ENCODE results near the gene PALM3.

PALM3 gene

GRCh38 chr19:14094854-14095253 is 33.0 kb upstream of the PALM3 start:
- H3K27ac ChIP-seq = peak overlapping the region; percentile 19
- no peak for DNase-seq (ENCODE audit: low spot score)
- ChIA-PET POLR2A (ENCODE audit: low non-redundant PET) (no interaction called here), CTCF (interaction anchor here (0.6 kb wide), 1 partner anchor 30 kb away, joined by 3 read pairs; no protein-coding TSS in a partner anchor)
- no peak for TF ChIP-seq CTCF (conservative IDR thresholded peaks at IDR 0.05; ENCODE audit: low read depth)

DNA sequence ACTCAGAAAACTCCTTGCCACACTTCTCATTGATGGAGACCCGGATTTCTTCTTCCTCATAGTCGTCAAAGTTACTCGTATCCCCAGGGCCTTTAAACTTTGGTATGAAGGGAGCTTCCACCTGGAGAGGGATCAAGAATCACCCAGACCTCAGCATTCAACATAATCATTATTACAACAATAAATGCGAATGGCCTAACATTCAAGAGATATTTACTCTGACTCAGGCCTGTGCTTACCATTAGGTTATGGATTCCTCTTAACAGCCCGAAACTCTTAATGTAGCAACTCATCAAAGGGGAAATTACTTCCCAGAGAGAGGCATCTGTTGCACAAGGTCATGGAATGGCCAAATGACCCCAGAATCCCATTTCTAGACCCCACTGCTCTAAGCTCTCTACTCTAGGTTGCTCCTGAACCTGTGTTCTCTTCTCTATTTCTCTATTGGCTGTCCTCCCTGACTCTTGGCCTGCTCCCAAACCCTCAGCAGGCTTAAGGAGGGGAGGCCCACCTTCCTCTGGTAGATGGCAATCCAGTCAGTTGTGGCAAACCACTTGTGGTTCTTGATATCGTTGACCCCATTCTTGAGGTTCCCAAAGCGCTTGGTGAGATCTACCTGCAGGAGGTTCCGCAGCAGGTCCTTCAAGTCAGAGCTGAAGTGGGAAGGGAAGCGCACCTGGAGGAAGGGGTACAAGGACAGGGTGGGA is 31.4 kb upstream of the PALM3 start:
- POLR2A ChIA-PET (ENCODE audit: low non-redundant PET) = no interaction called here
- no peak for DNase-seq (ENCODE audit: low spot score)
- CTCF ChIA-PET = interaction anchor here (0.7 kb wide), 1 partner anchor 9 kb away, joined by 4 read pairs; no protein-coding TSS in a partner anchor
- H3K27ac ChIP-seq = no peak overlapping the region
- no peak for TF ChIP-seq CTCF (conservative IDR thresholded peaks at IDR 0.05; ENCODE audit: low read depth)

DNA sequence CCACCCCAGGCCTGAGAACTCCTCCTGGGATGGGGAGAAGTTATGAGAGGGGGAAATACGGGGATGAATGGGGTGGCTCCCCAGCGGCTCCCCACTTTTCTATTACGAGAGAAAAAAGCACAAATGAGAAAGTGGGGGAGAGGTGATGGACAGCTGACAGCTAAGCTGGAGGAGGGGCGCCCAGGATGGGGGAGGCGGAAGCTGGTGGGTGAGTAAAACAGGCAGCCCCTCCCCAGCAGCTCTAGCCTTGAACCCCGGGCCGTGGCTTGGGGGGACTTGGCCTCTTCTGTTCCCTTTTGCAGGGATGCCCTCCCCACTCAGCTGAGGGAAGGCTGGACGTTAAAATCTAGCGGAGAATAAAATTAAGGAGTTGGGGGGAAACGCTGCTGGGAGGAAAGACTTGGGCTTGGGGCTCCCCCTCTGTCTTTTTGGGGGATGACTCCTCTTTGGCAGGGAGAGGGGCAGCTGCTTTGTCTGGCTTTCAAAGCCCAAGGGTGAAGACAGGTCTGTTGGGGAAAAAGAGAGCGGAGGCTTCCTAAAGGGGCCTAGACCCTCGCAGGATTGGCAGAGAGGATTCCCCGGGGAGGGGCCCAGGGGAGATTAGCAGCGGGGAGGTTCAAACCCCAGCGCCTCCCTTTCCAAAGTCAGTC is 30.1 kb upstream of the PALM3 start:
- TF ChIP-seq CTCF (conservative IDR thresholded peaks at IDR 0.05; ENCODE audit: low read depth) = no peak
- H3K27ac ChIP-seq = peak overlapping the region; percentile 92
- CTCF ChIA-PET = interaction anchor here (0.5 to 0.7 kb wide), 2 partner anchors 44 to 45 kb away, joined by 3 to 5 read pairs; no protein-coding TSS in a partner anchor
- POLR2A ChIA-PET (ENCODE audit: low non-redundant PET) = no interaction called here
- DNase-seq (ENCODE audit: low spot score) = no peak

DNA sequence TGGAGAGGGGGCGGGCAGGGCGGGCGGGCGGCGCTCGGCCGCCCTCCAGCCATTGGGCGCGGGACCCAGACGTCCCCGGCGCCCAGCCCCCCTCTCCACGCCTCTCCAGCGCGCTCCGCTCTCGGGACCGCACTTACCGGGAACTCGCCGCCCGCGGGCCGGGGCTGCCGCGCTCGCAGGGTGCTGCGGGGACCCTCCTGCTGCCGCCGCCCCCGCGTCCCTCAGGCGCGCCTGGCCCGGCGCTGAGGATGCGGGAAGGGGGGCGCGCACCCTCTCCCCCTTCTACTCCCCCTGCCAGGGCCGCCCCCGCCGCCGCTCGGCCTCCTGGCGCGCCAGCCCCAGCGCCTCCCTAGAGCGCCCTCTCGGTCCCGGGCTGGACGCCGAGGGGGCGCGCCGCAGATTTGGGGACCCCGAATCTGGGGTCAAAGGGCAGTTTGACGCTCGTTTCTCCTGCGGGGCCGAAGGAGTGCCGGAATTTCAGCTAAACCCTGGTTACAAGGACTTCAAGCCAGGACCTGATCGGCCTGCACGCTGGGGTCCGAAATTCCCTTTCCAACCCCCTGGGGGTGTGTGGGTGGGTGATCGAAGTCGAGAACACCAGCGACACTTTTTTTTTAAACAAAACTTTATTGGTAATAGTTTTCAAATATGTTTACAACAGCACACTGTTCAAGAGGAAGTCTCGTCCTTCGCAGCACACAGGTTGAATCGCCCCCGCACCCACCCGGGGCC is 29.4 kb upstream of the PALM3 start:
- DNase-seq (ENCODE audit: low spot score) = peak; percentile 43
- ChIA-PET CTCF (no interaction called here), POLR2A (ENCODE audit: low non-redundant PET) (no interaction called here)
- H3K27ac ChIP-seq = peak overlapping the region; percentile 92
- TF ChIP-seq CTCF (conservative IDR thresholded peaks at IDR 0.05; ENCODE audit: low read depth) = peak; percentile 42

DNA sequence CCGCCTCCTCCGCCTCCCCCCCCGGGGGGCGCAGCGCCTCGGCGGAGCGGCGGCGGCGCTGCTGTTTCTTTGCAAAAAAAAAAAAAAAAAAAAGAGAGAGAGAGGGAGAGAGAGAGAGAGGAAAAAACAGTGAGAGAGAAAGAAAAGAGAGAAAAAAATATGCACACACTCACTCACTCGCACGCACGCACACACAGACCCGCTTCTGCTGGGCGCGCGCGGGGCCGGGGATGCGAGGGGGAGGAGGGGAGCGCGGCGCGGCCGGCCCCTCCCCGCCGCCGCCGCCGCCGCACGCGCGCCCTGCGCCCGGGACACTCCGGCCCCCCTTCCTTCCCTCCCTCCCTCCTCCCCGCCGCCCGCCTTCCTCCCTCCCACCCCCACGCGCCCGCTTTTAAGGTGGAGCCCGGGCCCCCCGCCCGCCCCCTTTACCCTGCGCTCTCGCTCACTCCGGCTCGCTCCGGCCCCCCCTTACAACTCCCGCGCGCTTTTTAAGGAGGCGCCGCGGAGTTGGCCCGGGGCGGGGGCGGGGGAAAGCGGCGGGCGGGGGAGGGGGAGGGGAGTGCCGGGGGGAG is 28.7 kb upstream of the PALM3 start, which contains the start of gene SAMD1:
Gene SAMD1, minus strand, starts transcription at position 243 of the 572 bp plus-strand sequence.
- DNase-seq (ENCODE audit: low spot score) = peak; percentile 91
- POLR2A ChIA-PET (ENCODE audit: low non-redundant PET) = no interaction called here
- TF ChIP-seq CTCF (conservative IDR thresholded peaks at IDR 0.05; ENCODE audit: low read depth) = no peak
- peak within 1 kb of the TSS; percentile 92 for H3K27ac ChIP-seq
- CTCF ChIA-PET = no interaction called here

Data from RWPE1 (cell line).